Raji (cell line): ENCODE results near the gene TNRC18.

Experiments
- POLR2A ChIP-seq: IDR thresholded peaks from 2 replicates; pipeline ENCODE4 v1.6.1; 2011; ENCODE audit warnings: low read depth, low read length, control low read depth; ENCODE audit not compliant: insufficient read depth

The TNRC18 gene

DNA sequence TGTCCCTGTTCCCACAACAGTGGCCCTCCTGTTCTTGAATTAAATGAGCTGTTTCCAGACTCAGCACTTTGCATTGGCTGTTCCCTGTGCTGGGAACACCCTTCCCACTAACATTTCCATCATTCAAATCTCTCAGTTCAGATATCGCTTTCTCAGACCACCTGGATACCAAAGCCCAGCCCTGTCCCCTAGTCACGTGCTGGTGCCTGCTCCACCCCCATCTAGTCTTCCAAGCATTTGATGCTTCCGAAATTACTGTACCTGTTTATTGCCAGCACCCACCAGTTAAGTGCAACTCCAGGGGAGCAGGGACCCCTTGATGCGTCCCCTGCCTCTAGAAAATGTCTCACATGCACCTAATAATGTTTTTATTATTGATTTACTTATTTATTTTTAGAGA is 143.9 kb downstream of the TNRC18 start:
- no peak for TF ChIP-seq POLR2A

DNA sequence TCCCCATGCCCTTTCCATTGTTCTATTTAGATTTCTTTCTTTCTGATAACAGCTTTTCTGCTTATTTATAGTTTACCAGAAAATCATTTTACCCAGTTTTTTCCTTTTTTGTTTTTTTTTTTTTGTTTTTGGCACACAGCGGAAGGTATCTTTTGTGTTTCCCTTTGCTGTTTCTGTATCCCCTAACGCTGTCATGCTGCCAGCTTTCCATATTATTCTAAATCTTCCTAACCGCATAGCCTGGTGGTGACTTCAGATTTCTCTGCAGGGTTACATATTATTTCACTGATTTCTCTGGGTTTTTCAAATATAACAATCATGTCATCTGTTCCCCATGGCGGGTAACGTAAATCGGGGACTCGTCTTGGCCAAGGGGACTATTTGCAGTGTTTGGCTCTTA is 144.9 kb downstream of the TNRC18 start:
- no peak for TF ChIP-seq POLR2A

DNA sequence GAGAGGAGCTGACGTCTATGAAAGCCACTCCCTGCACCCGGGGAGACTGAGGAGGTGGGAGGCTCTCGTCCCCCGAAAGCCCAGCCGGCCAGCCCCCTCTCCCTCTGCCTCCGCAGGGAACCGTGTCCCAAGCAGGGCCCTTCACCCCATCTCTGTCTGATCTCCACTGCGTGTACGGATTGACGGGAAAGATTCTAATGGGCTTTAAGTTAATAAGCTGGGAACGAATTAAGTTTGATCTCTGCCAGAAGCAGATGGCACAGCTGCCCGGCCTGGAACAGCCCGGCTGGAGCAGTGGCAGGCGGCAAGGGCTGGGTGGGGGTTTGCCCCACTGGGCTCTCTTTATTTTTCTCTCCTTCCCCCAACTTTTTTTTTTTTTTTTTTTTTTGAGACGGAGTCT is 147.0 kb downstream of the TNRC18 start:
- no peak for TF ChIP-seq POLR2A

DNA sequence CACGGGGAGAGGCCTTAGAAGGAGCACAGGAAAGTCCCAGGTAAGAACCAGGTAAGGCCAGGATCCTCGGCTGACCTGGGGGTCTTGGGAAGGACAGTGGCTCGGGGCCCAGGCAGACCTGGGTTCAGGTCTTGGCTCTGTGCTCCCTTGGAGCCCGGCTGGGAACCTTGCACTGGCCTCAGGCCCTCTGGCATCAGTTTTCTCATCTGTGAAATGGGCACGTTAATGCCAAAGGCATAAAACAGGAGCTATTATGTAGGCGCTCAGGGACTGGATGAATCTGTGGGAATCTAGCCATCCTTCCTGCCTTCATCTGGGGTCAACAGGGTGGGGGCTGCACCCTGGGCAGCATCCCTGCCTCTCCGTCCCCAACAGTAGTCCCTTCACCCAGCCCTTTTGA is 149.2 kb downstream of the TNRC18 start:
- no peak for TF ChIP-seq POLR2A

DNA sequence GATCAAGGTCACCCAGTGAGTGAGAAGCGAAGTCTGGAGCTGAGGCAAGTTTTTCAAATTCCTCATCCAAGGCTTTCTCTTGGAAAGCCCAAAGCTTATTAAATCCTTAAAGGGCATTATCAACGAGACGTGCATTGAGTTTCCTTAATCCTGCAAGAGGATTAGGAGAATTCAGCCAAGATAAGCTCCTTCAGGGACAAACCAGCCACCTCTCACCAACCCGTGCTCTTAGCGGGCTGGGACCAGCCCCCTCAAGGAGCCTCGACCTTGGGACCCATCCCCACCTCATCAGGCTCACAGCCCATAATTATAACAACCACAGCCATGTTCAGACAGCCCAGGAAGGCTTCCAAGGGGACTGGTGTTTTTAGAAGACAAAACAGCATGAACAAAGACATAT is 152.8 kb downstream of the TNRC18 start:
- TF ChIP-seq POLR2A = no peak

DNA sequence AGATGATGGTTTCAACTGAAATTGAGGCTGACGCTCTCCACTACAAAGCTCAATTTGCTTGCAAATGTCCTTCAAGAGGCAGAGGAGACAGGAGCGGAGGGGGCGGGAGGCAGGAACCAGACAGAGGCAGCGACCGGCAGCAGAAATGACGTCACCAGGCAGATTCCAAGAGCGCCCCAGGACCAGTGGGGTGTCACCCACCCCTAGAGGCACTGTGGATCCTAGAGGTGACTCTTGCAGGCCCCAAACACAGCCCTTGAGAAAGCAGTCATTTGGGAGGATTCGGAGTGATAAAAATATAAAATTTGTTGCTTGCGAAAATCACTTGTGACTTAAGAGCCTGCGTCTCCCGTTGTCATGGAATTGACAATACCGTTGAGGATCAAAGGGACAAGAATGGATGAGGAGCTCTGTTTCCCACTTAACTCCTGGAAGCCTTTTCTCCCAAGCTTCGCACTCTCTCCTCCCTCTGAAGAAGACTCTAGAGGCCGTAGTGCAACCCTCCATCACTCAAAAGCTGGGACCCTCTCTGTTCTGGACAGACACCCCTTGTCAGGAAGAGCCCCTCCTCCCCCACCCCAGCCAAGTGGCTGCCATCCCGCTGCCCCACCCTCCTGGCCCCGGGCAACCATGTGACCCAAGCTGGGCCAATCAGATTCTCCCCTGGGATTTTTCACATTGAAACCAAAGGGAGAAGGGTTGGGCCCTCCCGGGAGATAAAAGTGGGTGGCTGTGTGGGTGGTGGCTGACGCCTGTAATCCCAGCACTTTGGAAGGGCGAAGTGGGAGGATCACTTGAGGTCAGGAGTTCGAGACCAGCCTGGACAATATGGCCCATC is 157.2 kb downstream of the TNRC18 start:
- TF ChIP-seq POLR2A = no peak

DNA sequence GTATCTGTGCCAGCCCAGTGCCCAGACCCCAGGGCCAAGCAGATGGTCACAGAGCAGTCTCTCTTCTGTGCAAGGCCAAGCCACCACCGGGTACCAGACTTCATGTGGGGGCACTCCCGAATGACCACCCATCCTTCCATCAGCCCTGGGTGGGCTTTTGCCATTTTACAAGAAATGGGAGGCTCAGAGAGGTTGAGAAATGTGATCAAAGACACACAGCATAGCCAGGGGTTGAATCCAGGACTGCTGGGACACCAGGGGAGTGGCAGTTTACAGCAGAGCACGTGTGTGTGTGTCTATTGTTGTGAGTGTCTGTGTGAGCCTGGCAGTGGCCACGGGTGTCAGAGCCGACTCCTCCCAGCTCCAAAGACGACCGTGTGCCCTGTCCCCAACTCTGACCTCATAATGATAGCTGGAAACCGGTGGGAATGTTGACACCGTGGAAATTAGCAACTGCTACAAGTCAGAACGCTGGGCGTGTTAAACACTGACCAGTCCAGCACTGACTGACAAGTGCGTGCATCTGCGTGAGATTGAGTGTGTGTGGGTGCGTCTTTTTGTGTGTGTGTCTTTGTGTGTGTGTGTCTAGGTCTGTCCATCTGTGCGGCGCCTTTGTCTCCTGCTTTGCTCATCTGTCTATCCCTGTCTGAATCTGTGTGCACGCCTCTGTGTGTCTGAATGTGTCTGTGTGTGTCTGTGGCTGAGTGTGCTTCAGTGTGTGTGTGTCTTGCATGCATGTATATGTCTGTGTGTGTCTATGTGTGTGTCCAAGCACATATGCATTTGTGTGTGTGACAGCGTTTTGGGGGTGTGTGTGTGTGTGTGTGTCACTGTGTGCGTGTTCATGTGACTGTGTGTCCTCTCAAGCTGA is 158.1 kb downstream of the TNRC18 start:
- TF ChIP-seq POLR2A = no peak
